Right lobe of liver (tissue), 6 donors: Measurements from ENCODE around the gene RAB3IP. TPM values are rescaled to one million over a fixed set of nuclear protein-coding genes. Genes with fewer than 3 reads are reported as not detected.

Source experiments
- ATAC-seq, 4 donors: fragments of 200-7000 bp; cut with Tn5 transposase; one replicate each; pipeline ENCODE4 v1.9.1; 2020; ENCODE audit warnings: mild to moderate bottlenecking in 4 of 4, moderate library complexity in 4 of 4
- DNase-seq, 3 donors: peaks; one replicate each; pipeline ENCODE4 v3.0.0-alpha.2; 2020
- H3K27ac ChIP-seq, 3 donors: fragments of 200-600 bp; one replicate each; pipeline ENCODE4 v1.8.0; 2022
- H3K27me3 ChIP-seq, 2 donors: fragments of 200-600 bp; one replicate each; pipeline ENCODE4 v1.8.0; 2022
- H3K36me3 ChIP-seq, 4 donors: fragments of 200-600 bp; sonication (generic) in 1 of 4; one replicate each; pipeline versions ENCODE4 v1.5.1 to v1.8.0; 2017 to 2022; ENCODE audit warnings: control low read depth in 1 of 4
- H3K4me1 ChIP-seq, 4 donors: fragments of 200-600 bp; sonication (generic) in 1 of 4; one replicate each; pipeline versions ENCODE4 v1.5.1 to v1.8.0; 2017 to 2022; ENCODE audit warnings: control low read depth in 1 of 4
- H3K4me3 ChIP-seq, 3 donors: fragments of 200-600 bp; one replicate each; pipeline ENCODE4 v1.8.0; 2022
- H3K9me3 ChIP-seq, 4 donors: fragments of 200-600 bp; sonication (generic) in 1 of 4; one replicate each; pipeline versions ENCODE4 v1.5.1 to v1.8.0; 2017 to 2022; ENCODE audit warnings: control low read depth in 1 of 4
- POLR2A ChIP-seq: fragments of 450-650 bp; IDR thresholded peaks from one replicate; pipeline ENCODE4 v1.6.1; 2017; ENCODE audit warnings: antibody characterized with exemption, mild to moderate bottlenecking
- WGBS: methylation state at CpG from one replicate; pipeline ENCODE4 v1.1.6; 2018; ENCODE audit warnings: low coverage, low lambda C conversion rate; ENCODE audit not compliant: insufficient coverage; ENCODE audit errors: missing lambda C conversion rate; 5-methylcytosine and 5-hydroxymethylcytosine counted together
- intact Hi-C, 2 donors: fragments of 100-400 bp; cut with DNase I; formaldehyde crosslinking; loops; one replicate each; pipeline versions ENCODE4 v1.11.2 to v1.14.1; 2022
- total RNA-seq, 6 experiments: library from RNA; depleted of rRNA in 2 of 6; stranded (reverse); fragments of >200 nt in 2 of 6; fragmentation: NEBNext Ultra II Directional in 3 of 6; extraction: Animal tissue kit (Norgen Biotek cat#: 25700) in 3 of 6; gene quantifications; one replicate each; pipeline versions ENCODE4 v1.1.0 to v1.2.4, GENCODE V29; 2016 to 2023
- TF ChIP-seq, protein P1 (sequence below), 4 donors: fragments of 200-600 bp in 3 of 4; fragments of 450-650 bp in 1 of 4; IDR thresholded peaks; one replicate each; pipeline versions ENCODE4 v1.5.1 to v1.8.0; 2016 to 2022; ENCODE audit warnings: antibody characterized with exemption in 4 of 4, mild to moderate bottlenecking in 2 of 4
- donor health status: DM: no; HTN: yes; CAD: no.
- donor health status: DM: no; HTN: no; CAD: no.
- donor health status: DM: no; HTN: no; CAD: no.
- donor health status: DM: no; HTN: yes; CAD: no.
- donor health status: DM: no; HTN: yes; CAD: no.

Gene RAB3IP
- total RNA-seq, 6 experiments from 2014 or later = 13.8 to 16.7 (median 14.5) TPM

DNA sequence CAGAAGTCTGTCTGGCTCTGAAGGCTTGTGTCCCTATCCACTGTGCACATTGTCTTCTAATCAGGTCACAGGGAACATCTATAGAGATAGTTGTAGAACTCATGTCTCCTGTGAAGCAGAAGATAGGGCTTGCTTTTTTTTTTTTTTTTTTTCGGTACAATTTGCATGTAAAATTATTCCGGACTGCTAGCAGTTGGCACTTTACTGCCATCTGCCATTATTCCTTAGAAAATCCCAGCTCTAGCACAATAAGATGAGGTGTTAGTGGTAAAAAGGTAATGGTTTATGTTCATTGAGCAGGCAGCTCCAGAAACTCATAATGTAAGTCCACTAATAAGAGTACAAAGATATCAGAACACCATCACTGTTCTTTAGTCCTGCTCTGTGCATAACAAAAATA lies 95.0 kb downstream of the RAB3IP start:
- Histone ChIP-seq H3K27ac (no peak overlapping the region), H3K27me3 (no peaks in the 10 kb centered on the region), H3K36me3 (no peaks in the 10 kb centered on the region), H3K4me3 (no peak overlapping the region), H3K9me3 (no peaks in the 10 kb centered on the region), H3K4me1 (peaks cover 0 to 6% (median 0%) of the 10 kb centered on the region in 4 donors)
- ATAC-seq = no peak
- intact Hi-C loops = no loop called here
- TF ChIP-seq POLR2A = no peak
- TF ChIP-seq, protein P1, sequence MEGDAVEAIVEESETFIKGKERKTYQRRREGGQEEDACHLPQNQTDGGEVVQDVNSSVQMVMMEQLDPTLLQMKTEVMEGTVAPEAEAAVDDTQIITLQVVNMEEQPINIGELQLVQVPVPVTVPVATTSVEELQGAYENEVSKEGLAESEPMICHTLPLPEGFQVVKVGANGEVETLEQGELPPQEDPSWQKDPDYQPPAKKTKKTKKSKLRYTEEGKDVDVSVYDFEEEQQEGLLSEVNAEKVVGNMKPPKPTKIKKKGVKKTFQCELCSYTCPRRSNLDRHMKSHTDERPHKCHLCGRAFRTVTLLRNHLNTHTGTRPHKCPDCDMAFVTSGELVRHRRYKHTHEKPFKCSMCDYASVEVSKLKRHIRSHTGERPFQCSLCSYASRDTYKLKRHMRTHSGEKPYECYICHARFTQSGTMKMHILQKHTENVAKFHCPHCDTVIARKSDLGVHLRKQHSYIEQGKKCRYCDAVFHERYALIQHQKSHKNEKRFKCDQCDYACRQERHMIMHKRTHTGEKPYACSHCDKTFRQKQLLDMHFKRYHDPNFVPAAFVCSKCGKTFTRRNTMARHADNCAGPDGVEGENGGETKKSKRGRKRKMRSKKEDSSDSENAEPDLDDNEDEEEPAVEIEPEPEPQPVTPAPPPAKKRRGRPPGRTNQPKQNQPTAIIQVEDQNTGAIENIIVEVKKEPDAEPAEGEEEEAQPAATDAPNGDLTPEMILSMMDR (IDR thresholded peaks at IDR 0.05) = no peak
- no peak for DNase-seq
- 93% methylated on average over 2 of the region's 2 CpGs for WGBS

DNA sequence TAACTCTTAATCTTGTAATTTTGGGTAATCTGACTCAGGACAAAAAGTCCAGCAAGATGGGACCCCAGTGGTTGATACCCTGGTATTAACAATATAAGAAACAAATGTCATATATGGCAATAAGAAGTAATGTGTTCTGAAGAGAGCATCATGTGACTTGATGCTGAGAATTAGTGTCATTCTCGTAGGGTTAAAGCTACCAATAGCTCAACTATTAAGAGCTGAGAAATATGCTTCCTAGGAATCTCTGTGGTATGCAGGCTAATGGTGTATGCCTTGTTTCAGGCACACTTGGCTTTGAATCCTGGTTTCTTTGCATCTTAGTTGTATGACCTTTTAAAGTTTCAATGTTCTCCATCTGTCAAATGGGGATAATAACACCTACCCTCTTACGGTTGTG lies 95.5 kb downstream of the RAB3IP start:
- no peak overlapping the region for H3K27ac ChIP-seq
- TF ChIP-seq POLR2A = no peak
- TF ChIP-seq, protein P1 (IDR thresholded peaks at IDR 0.05) = no peak

DNA sequence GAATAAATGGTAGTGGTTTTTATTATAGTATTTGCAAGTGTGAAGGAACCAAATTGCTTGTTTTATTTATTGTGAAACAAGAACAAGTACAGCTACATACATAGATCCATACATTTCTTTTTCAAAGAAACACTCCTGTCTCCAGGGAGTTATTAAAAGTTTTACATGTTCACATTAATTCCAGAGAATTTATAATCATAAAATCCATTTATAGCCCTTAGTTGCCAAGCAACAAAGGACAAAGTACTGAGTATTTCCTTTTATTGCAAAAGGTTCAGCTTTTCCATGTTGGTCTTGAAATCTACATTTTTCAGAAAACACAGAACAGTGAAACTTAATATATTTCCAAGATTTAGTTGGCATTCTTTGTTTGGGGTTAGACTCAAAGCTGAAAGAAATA lies 95.9 kb downstream of the RAB3IP start:
- Histone ChIP-seq H3K9me3 (no peaks in the 10 kb centered on the region), H3K4me1 (peaks cover 0 to 6% (median 0%) of the 10 kb centered on the region in 4 donors), H3K36me3 (no peaks in the 10 kb centered on the region), H3K4me3 (no peak overlapping the region), H3K27ac (no peak overlapping the region), H3K27me3 (no peaks in the 10 kb centered on the region)
- intact Hi-C loops = no loop called here
- TF ChIP-seq, protein P1 (IDR thresholded peaks at IDR 0.05) = no peak
- TF ChIP-seq POLR2A = no peak
- ATAC-seq = no peak
- DNase-seq = no peak

More for the DNA sequence above, 95.5 kb downstream of the RAB3IP start:
- no peak for ATAC-seq
- intact Hi-C loops = no loop called here
- WGBS = 88% methylated on average over 2 of the region's 2 CpGs
- Histone ChIP-seq H3K27me3 (no peaks in the 10 kb centered on the region), H3K36me3 (no peaks in the 10 kb centered on the region), H3K4me1 (peaks cover 0 to 6% (median 0%) of the 10 kb centered on the region in 4 donors), H3K4me3 (no peak overlapping the region), H3K9me3 (no peaks in the 10 kb centered on the region)
- DNase-seq = no peak

DNA sequence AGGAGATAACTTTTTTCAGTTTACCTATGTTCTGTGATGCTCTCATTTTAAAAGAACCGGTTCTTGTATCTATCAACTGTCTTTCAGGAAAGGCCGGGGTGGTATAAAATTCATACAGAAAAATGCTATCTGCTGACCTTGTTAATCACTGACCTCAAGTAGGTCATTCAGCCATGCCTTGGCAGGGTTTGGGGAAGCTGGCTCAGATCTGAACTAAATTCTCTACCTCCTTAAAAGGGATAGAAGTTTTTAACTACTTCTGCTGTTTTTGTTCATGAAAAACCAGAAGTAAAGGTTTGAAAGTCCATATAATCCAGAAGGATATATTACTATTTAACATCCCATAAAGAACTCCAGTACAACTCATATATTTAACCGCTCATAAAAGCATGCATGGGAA lies 96.4 kb downstream of the RAB3IP start:
- Histone ChIP-seq H3K27me3 (no peaks in the 10 kb centered on the region), H3K4me1 (peaks cover 0 to 6% (median 0%) of the 10 kb centered on the region in 4 donors), H3K36me3 (no peaks in the 10 kb centered on the region), H3K9me3 (no peaks in the 10 kb centered on the region), H3K4me3 (no peak overlapping the region), H3K27ac (no peak overlapping the region)
- ATAC-seq (peak; percentile 35 to 55 (median 42)), DNase-seq (no peak)
- 64% methylated on average over 3 of the region's 3 CpGs for WGBS
- intact Hi-C loops = no loop called here
- no peak for TF ChIP-seq POLR2A
- TF ChIP-seq, protein P1 (IDR thresholded peaks at IDR 0.05) = no peak

DNA sequence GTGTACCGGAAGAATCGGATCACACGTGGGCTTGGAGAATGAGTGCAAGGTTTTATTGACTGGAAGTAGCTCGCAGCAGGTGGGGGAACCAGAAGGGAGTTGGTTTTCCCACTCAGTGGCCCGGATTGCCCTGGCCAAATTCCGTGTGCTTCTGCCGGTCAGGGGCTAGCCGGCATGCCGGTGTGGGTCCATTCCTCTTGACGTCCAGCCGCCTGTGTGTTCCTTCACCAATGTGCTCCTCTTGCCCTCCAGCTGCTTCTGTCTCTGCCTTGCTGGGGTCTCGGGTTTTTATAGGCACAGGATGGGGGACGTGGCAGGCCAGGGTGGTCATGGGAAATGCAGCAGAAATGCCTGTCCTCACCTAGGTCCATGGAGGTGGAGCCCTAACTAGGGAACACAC lies 97.4 kb downstream of the RAB3IP start:
- TF ChIP-seq POLR2A = no peak
- TF ChIP-seq, protein P1 (IDR thresholded peaks at IDR 0.05) = no peak
- DNase-seq (no peak), ATAC-seq (no peak)
- Histone ChIP-seq H3K4me3 (no peak overlapping the region), H3K27ac (no peak overlapping the region), H3K27me3 (no peaks in the 10 kb centered on the region), H3K9me3 (no peaks in the 10 kb centered on the region), H3K36me3 (no peaks in the 10 kb centered on the region), H3K4me1 (peaks cover 0 to 10% (median 1%) of the 10 kb centered on the region in 4 donors)
- WGBS = 100% methylated on average over 3 of the region's 13 CpGs
- intact Hi-C loops = no loop called here
